A673 (cell line): ENCODE measurements around the gene NHLRC2.

Experiments used
- CTCF ChIP-seq: fragments of 300-800, 200-600 bp; sonication (generic); conservative IDR thresholded peaks from 2 replicates; pipeline ENCODE4 v1.5.1; 2017; ENCODE audit warnings: low read depth, mild to moderate bottlenecking, antibody characterized with exemption, low read length, moderate library complexity, mixed read lengths
- EZH2 ChIP-seq: fragments of 200-600 bp; sonication (generic); IDR thresholded peaks from 2 replicates; pipeline ENCODE4 v1.6.1; 2017; ENCODE audit warnings: borderline replicate concordance, low read depth, mild to moderate bottlenecking, mixed read lengths, antibody characterized with exemption, low read length; ENCODE audit not compliant: poor library complexity, severe bottlenecking

GRCh38 chr10:113823389-113823788 lies 31.1 kb upstream of the NHLRC2 start:
- no peak for TF ChIP-seq CTCF
- TF ChIP-seq EZH2 = no peak
